ENCODE measurements around the gene UNG. TPM values are rescaled to one million over a fixed set of nuclear protein-coding genes. Genes with fewer than 3 reads are reported as not detected.

Gene UNG
- total and polyA plus RNA-seq, 9 of the 15 experiments (the other 6 are each of a cell fraction or from before 2014, with no cell fraction given), result 8.4 to 59.8 (median 41.0) TPM

DNA sequence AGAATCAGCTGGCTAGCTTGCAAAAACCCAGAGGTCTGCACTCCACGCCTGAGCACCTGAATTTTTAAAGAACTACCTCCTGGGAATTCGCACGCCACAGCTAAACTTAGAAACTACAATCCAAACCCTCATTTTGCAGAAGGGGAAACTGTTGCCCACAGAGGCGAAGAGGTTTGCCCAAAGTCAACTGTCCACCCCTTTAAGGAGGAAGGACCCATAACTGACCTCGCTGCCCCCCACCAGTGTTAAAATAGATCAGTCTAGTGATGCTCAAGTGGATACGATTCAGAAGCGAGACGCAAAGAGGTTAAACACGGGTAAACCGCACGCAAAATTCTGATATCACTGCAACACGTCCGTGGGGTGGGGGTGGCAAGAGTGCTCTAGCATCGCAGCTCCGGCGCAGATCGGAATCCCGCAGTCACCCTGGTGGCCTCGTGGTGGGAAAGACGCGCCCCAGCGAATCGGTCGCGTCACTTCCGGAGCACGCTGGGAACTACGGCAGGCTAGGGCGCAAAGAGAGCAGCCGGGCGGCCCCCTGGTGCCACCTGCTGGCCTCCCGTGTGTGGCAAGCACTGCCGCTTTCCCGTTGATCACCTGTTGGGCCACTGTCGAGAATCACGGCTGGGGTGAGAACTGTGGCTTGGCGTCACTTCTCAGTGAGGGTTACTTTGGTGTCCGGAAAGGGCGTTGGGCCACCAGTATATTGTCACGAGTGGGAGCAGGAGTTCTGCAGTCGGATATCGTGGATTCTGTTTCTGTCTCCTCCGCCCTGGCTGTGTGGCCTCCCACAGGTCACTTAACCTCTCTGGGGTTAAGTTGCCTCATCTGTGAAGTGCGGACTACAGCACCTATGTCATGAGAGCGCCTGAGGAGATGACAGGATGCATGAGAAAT is 4.1 kb upstream of the UNG start, which contains the start of gene ALKBH2 (continued):
- TF ChIP-seq ETS2 (tag; IDR thresholded peaks at IDR 0.05; ENCODE audit: borderline replicate concordance, poor library complexity, severe bottlenecking) (no peak), ZZZ3 (IDR thresholded peaks at IDR 0.05) (no peak; the same call in 1 of the 2 replicates), RBM34 (IDR thresholded peaks at IDR 0.05; ENCODE audit: borderline replicate concordance, insufficient read depth, low read length) (no peak), HDAC3 (IDR thresholded peaks at IDR 0.05; ENCODE audit: borderline replicate concordance, partially characterized antibody) (no peak), SP2 (IDR thresholded peaks at IDR 0.05; ENCODE audit: extremely low read depth, low read depth, low read length, poor library complexity, severe bottlenecking) (no peak), ZNF354B (CRISPR knock-in tag; IDR thresholded peaks at IDR 0.05) (no peak), SRSF9 (IDR thresholded peaks at IDR 0.05; ENCODE audit: borderline replicate concordance, low read depth, low read length) (no peak), NFATC3 (IDR thresholded peaks at IDR 0.05) (no peak), GTF2A2 (tag; IDR thresholded peaks at IDR 0.05) (no peak), NEUROD1 (IDR thresholded peaks at IDR 0.05; ENCODE audit: borderline replicate concordance, low read depth, low read length, partially characterized antibody) (peak; percentile 72), NUFIP1 (IDR thresholded peaks at IDR 0.05; ENCODE audit: partially characterized antibody) (no peak), GABPB2 (CRISPR knock-in tag; conservative IDR thresholded peaks at IDR 0.05) (no peak), ILK (tag; IDR thresholded peaks at IDR 0.05; ENCODE audit: borderline replicate concordance, low read depth) (no peak), DIDO1 (tag; IDR thresholded peaks at IDR 0.05; ENCODE audit: low read depth) (no peak), L3MBTL2 (IDR thresholded peaks at IDR 0.05) (peak; percentile 100), ZNF766 (CRISPR knock-in tag; conservative IDR thresholded peaks at IDR 0.05) (0 out of 2 replicates have a peak, but pooled peaks have one; percentile 47), MCM3 (IDR thresholded peaks at IDR 0.05) (no peak), GTF2F1 (IDR thresholded peaks at IDR 0.05; ENCODE audit: low read depth, low read length) (peak; percentile 71; the same call in 1 of the 2 replicates)
- TF ChIP-seq, protein P1, sequence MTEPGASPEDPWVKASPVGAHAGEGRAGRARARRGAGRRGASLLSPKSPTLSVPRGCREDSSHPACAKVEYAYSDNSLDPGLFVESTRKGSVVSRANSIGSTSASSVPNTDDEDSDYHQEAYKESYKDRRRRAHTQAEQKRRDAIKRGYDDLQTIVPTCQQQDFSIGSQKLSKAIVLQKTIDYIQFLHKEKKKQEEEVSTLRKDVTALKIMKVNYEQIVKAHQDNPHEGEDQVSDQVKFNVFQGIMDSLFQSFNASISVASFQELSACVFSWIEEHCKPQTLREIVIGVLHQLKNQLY (CRISPR knock-in tag; conservative IDR thresholded peaks at IDR 0.05), result 0 out of 4 replicates have a peak, but pooled peaks of 1 of the 2 experiments have one; percentile 80
- TF ChIP-seq, protein P2, sequence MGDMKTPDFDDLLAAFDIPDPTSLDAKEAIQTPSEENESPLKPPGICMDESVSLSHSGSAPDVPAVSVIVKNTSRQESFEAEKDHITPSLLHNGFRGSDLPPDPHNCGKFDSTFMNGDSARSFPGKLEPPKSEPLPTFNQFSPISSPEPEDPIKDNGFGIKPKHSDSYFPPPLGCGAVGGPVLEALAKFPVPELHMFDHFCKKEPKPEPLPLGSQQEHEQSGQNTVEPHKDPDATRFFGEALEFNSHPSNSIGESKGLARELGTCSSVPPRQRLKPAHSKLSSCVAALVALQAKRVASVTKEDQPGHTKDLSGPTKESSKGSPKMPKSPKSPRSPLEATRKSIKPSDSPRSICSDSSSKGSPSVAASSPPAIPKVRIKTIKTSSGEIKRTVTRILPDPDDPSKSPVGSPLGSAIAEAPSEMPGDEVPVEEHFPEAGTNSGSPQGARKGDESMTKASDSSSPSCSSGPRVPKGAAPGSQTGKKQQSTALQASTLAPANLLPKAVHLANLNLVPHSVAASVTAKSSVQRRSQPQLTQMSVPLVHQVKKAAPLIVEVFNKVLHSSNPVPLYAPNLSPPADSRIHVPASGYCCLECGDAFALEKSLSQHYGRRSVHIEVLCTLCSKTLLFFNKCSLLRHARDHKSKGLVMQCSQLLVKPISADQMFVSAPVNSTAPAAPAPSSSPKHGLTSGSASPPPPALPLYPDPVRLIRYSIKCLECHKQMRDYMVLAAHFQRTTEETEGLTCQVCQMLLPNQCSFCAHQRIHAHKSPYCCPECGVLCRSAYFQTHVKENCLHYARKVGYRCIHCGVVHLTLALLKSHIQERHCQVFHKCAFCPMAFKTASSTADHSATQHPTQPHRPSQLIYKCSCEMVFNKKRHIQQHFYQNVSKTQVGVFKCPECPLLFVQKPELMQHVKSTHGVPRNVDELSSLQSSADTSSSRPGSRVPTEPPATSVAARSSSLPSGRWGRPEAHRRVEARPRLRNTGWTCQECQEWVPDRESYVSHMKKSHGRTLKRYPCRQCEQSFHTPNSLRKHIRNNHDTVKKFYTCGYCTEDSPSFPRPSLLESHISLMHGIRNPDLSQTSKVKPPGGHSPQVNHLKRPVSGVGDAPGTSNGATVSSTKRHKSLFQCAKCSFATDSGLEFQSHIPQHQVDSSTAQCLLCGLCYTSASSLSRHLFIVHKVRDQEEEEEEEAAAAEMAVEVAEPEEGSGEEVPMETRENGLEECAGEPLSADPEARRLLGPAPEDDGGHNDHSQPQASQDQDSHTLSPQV (IDR thresholded peaks at IDR 0.05), result peak; percentile 94

All from K562 (cell line).